SU-DHL-6 (cell line): ENCODE results near the gene CCL22.

ENCODE experiments used
- EZH2phosphoT487 ChIP-seq: fragments of 200-600 bp; sonication (generic), shearing (Covaris generic); conservative IDR thresholded peaks from 2 replicates; pipeline ENCODE4 v1.6.1; 2018; ENCODE audit warnings: mild to moderate bottlenecking, antibody characterized with exemption, low read length, moderate library complexity, mixed read lengths
- TF ChIP-seq, protein P1 (sequence below): fragments of 200-600 bp; sonication (generic); IDR thresholded peaks from one replicate; pipeline ENCODE4 v1.5.1; 2017; ENCODE audit warnings: antibody characterized with exemption, mild to moderate bottlenecking, low read length, moderate library complexity; ENCODE audit not compliant: insufficient read depth, poor library complexity, severe bottlenecking

DNA sequence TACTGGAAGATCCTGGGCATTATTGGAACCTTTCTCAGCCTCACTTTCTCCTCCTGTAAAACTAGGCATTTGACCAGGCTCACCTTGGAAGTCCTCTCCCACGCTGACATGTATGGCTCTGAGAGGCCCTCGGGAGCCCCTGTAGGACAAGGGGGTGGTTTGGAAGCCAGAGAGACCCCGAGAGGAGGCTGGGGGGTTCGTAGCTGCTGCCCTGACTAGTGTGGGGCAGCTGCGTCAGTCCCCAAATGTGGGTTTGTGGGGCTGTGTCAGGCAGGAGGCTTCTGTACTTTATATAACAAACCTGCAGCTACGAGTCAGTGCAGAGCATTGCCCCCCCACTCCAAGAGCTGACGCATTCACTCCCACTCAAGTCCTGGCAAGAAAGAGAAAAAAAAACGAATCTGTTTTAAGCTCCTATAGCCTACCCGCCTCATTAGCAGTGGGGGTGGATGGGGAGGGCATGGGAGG is 15.5 kb downstream of the CCL22 start:
- TF ChIP-seq, protein P1, sequence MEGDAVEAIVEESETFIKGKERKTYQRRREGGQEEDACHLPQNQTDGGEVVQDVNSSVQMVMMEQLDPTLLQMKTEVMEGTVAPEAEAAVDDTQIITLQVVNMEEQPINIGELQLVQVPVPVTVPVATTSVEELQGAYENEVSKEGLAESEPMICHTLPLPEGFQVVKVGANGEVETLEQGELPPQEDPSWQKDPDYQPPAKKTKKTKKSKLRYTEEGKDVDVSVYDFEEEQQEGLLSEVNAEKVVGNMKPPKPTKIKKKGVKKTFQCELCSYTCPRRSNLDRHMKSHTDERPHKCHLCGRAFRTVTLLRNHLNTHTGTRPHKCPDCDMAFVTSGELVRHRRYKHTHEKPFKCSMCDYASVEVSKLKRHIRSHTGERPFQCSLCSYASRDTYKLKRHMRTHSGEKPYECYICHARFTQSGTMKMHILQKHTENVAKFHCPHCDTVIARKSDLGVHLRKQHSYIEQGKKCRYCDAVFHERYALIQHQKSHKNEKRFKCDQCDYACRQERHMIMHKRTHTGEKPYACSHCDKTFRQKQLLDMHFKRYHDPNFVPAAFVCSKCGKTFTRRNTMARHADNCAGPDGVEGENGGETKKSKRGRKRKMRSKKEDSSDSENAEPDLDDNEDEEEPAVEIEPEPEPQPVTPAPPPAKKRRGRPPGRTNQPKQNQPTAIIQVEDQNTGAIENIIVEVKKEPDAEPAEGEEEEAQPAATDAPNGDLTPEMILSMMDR: no peak
- no peak for TF ChIP-seq EZH2phosphoT487
